Pons (tissue), 1 donor: ENCODE data around the gene WBP2NL.

Experiments used
- DNase-seq: peaks from one replicate; pipeline ENCODE4 v3.0.0-alpha.2; 2016; ENCODE audit warnings: low spot score

WBP2NL gene

GRCh38 chr22:41978732-41979131 is 19.9 kb upstream of the WBP2NL start:
- DNase-seq = no peak

- DNase-seq = no peak
These were observed 19.0 kb upstream of the WBP2NL start for GRCh38 chr22:41979423-41980250.

GRCh38 chr22:41982865-41983264 is 15.7 kb upstream of the WBP2NL start:
- no peak for DNase-seq

GRCh38 chr22:41983513-41984405 is 14.8 kb upstream of the WBP2NL start:
- peak; percentile 21 for DNase-seq

GRCh38 chr22:41987276-41987675 is 11.3 kb upstream of the WBP2NL start:
- DNase-seq = no peak

GRCh38 chr22:41989246-41989645 is 9.3 kb upstream of the WBP2NL start:
- DNase-seq = no peak

- no peak for DNase-seq
These were observed 7.5 kb upstream of the WBP2NL start for GRCh38 chr22:41991111-41991510.

GRCh38 chr22:41992496-41992895 is 6.1 kb upstream of the WBP2NL start:
- DNase-seq = no peak

GRCh38 chr22:41995211-41995610 is 3.4 kb upstream of the WBP2NL start:
- no peak for DNase-seq

- no peak for DNase-seq
These were observed 1.8 kb upstream of the WBP2NL start for GRCh38 chr22:41996826-41997225.

- no peak for DNase-seq
These were observed 1.9 kb downstream of the WBP2NL start for GRCh38 chr22:42000466-42000865.

GRCh38 chr22:42001121-42001520 is 2.5 kb downstream of the WBP2NL start:
- DNase-seq = no peak

- no peak for DNase-seq
These were observed 3.1 kb downstream of the WBP2NL start for GRCh38 chr22:42001706-42002105.

- no peak for DNase-seq
These were observed 9.3 kb downstream of the WBP2NL start for GRCh38 chr22:42007922-42008321.

GRCh38 chr22:42010778-42011177 is 12.2 kb downstream of the WBP2NL start:
- no peak for DNase-seq

- DNase-seq = no peak
These were observed 14.8 kb downstream of the WBP2NL start for GRCh38 chr22:42013385-42013784.

- DNase-seq = no peak
These were observed 17.5 kb downstream of the WBP2NL start for GRCh38 chr22:42016111-42016510.

- DNase-seq = no peak
These were observed 19.6 kb downstream of the WBP2NL start for GRCh38 chr22:42018224-42018623.

- DNase-seq = no peak
These were observed 23.0 kb downstream of the WBP2NL start for GRCh38 chr22:42021571-42021970.

GRCh38 chr22:42022162-42022847 is 23.7 kb downstream of the WBP2NL start:
- DNase-seq = no peak

- DNase-seq = no peak
These were observed 26.8 kb downstream of the WBP2NL start for GRCh38 chr22:42025421-42025820.

- no peak for DNase-seq
These were observed 28.1 kb downstream of the WBP2NL start for GRCh38 chr22:42026705-42027104.
